Keratinocyte (primary cell): Measurements from ENCODE around the gene APLP2. TPM values are rescaled to one million over a fixed set of nuclear protein-coding genes. Genes with fewer than 3 reads are reported as not detected.

Source experiments
- DNase-seq: peaks from one replicate; pipeline ENCODE4 v3.0.0-alpha.2; 2011; ENCODE audit warnings: low read depth, missing footprints, low spot score
- FAIRE-seq: peaks from 2 replicates; lab custom pipeline; 2011; peaks lifted over from hg19 to GRCh38; lab: Jason Lieb, UNC
- H2AFZ ChIP-seq: 2 replicates; pipeline ENCODE4 v1.6.0; 2012; ENCODE audit warnings: low read length, control low read depth, inconsistent platforms; ENCODE audit not compliant: control insufficient read depth
- H3K27ac ChIP-seq: 2 replicates; pipeline ENCODE4 v1.5.1; 2011; ENCODE audit warnings: low read length; ENCODE audit not compliant: control insufficient read depth, insufficient read depth
- H3K27me3 ChIP-seq: 3 replicates; pipeline ENCODE4 v1.6.0; 2011; ENCODE audit warnings: low read length; ENCODE audit not compliant: control insufficient read depth, insufficient read depth; ENCODE audit errors: extremely low read depth
- H3K36me3 ChIP-seq, 2 experiments: 2 replicates in 1 of 2; 3 replicates in 1 of 2; pipeline ENCODE4 v1.5.1; 2011; ENCODE audit warnings: low read length in 2 of 2, mild to moderate bottlenecking in 1 of 2; ENCODE audit not compliant: control insufficient read depth in 2 of 2, insufficient read depth in 2 of 2; ENCODE audit errors: extremely low read depth in 1 of 2
- H3K4me1 ChIP-seq: 3 replicates; pipeline ENCODE4 v1.5.1; 2011; ENCODE audit warnings: low read length; ENCODE audit not compliant: control insufficient read depth, insufficient read depth; ENCODE audit errors: extremely low read depth
- H3K4me2 ChIP-seq: 3 replicates; pipeline ENCODE4 v1.6.0; 2011; ENCODE audit warnings: low read depth, low read length; ENCODE audit not compliant: control insufficient read depth, insufficient read depth; ENCODE audit errors: extremely low read depth
- H3K4me3 ChIP-seq, 3 experiments: fragments of 200-600 bp in 1 of 3; sonication (generic) in 1 of 3; 2 replicates in 2 of 3; 3 replicates in 1 of 3; pipeline ENCODE4 v1.5.1; 2011 to 2016; ENCODE audit warnings: low read length in 3 of 3, mild to moderate bottlenecking in 3 of 3, control low read depth in 2 of 3, inconsistent platforms in 1 of 3, low read depth in 1 of 3, mixed read lengths in 1 of 3, mixed run types in 1 of 3, moderate library complexity in 1 of 3; ENCODE audit not compliant: control insufficient read depth in 2 of 3, insufficient read depth in 2 of 3; ENCODE audit errors: extremely low read depth in 1 of 3
- H3K79me2 ChIP-seq: 2 replicates; pipeline ENCODE4 v1.6.0; 2012; ENCODE audit warnings: low read length; ENCODE audit not compliant: control insufficient read depth, insufficient read depth
- H3K9ac ChIP-seq: 3 replicates; pipeline ENCODE4 v1.6.0; 2011; ENCODE audit warnings: low read length; ENCODE audit not compliant: control insufficient read depth, insufficient read depth; ENCODE audit errors: extremely low read depth
- H3K9me1 ChIP-seq: 3 replicates; pipeline ENCODE4 v1.6.0; 2011; ENCODE audit warnings: low read length; ENCODE audit not compliant: control insufficient read depth, insufficient read depth; ENCODE audit errors: extremely low read depth
- H3K9me3 ChIP-seq: 2 replicates; pipeline ENCODE4 v1.5.1; 2012; ENCODE audit warnings: low read depth, low read length; ENCODE audit not compliant: control insufficient read depth
- H4K20me1 ChIP-seq: 3 replicates; pipeline ENCODE4 v1.6.0; 2011; ENCODE audit warnings: low read length; ENCODE audit not compliant: control insufficient read depth, insufficient read depth; ENCODE audit errors: extremely low read depth
- CTCF ChIP-seq, 3 experiments: IDR thresholded peaks in 1 of 3; conservative IDR thresholded peaks in 1 of 3; optimal IDR thresholded peaks in 1 of 3; 2 replicates in 2 of 3; 3 replicates in 1 of 3; pipeline versions ENCODE3 to v1.5.1; 2011; ENCODE audit warnings: low read length in 3 of 3, mild to moderate bottlenecking in 3 of 3, moderate library complexity in 2 of 3, control low read depth in 1 of 3, inconsistent platforms in 1 of 3; ENCODE audit not compliant: insufficient read depth in 2 of 3; ENCODE audit errors: extremely low read depth in 1 of 3
- EZH2 ChIP-seq: IDR thresholded peaks from one replicate; pipeline ENCODE4 v1.6.1; 2012; ENCODE audit warnings: inconsistent platforms, mild to moderate bottlenecking, low read length, moderate library complexity
- dilution Hi-C: fragments of 300-500 bp; cut with MboI; formaldehyde crosslinking; loops from one replicate; pipeline ENCODE4 v1.7.0; 2020; ENCODE audit warnings: low sequenced_read_pairs; ENCODE audit not compliant: extremely low pct_ligation_motif_present
- polyA plus RNA-seq, 5 experiments: library from polyadenylated mRNA; depleted of rRNA in 3 of 5; stranded (reverse) in 3 of 5; stranded (forward) in 1 of 5; unstranded in 1 of 5; fragments of >200 nt; gene quantifications; 1 replicate in 1 of 5; 2 replicates in 3 of 5; 3 replicates in 1 of 5; pipeline versions ENCODE4 v1.2.1 to v1.2.3, GENCODE V29; 2011 to 2012; ENCODE audit warnings: missing spikeins in 2 of 5, low read depth in 1 of 5, low replicate concordance in 1 of 5

The APLP2 gene
- polyA plus RNA-seq, 1 donor (not counting 4 experiments of a cell fraction or from before 2014, with no cell fraction given) = 531 TPM

- Histone ChIP-seq H3K27me3 (no peaks in the 10 kb centered on the region), H3K79me2 (peaks cover 65% of the 10 kb centered on the region), H3K9ac (no peak overlapping the region), H3K27ac (no peak overlapping the region), H3K4me3 (no peak overlapping the region), H3K9me1 (no peaks in the 10 kb centered on the region), H3K36me3 (no peaks in the 10 kb centered on the region), H3K4me2 (no peak overlapping the region), H4K20me1 (peaks cover 16% of the 10 kb centered on the region), H3K4me1 (peaks cover 17% of the 10 kb centered on the region), H3K9me3 (no peaks in the 10 kb centered on the region), H2AFZ (no peak overlapping the region)
- no peak for DNase-seq
- FAIRE-seq = no peak
- TF ChIP-seq CTCF (optimal IDR thresholded peaks at IDR 0.05 in 1 of 3, IDR thresholded peaks at IDR 0.05 in 1 of 3, conservative IDR thresholded peaks at IDR 0.05 in 1 of 3; ENCODE audit: extremely low read depth in 1 of 3, insufficient read depth in 2 of 3, low read length in 3 of 3) (no peak), EZH2 (no peak)
- dilution Hi-C loops = no loop called here
Measured at GRCh38 chr11:130092661-130093060, 23.0 kb downstream of the APLP2 start.

- no peak for DNase-seq
- Histone ChIP-seq H4K20me1 (peaks cover 3% of the 10 kb centered on the region), H3K4me2 (no peak overlapping the region), H2AFZ (no peak overlapping the region), H3K79me2 (peaks cover 64% of the 10 kb centered on the region), H3K36me3 (no peaks in the 10 kb centered on the region), H3K27ac (no peak overlapping the region), H3K9me1 (no peaks in the 10 kb centered on the region), H3K27me3 (no peaks in the 10 kb centered on the region), H3K9me3 (no peaks in the 10 kb centered on the region), H3K9ac (no peak overlapping the region), H3K4me1 (peaks cover 2% of the 10 kb centered on the region), H3K4me3 (no peak overlapping the region)
- FAIRE-seq = no peak
- dilution Hi-C loops = no loop called here
- TF ChIP-seq CTCF (optimal IDR thresholded peaks at IDR 0.05 in 1 of 3, IDR thresholded peaks at IDR 0.05 in 1 of 3, conservative IDR thresholded peaks at IDR 0.05 in 1 of 3; ENCODE audit: extremely low read depth in 1 of 3, insufficient read depth in 2 of 3, low read length in 3 of 3) (no peak), EZH2 (no peak)
Measured at GRCh38 chr11:130094614-130095013, 24.9 kb downstream of the APLP2 start.
